HepG2 (cell line): ENCODE measurements around the gene ZMYND19. TPM values are rescaled to one million over a fixed set of nuclear protein-coding genes. Genes with fewer than 3 reads are reported as not detected.
A peak's percentile ranks its signal among the peaks of the same experiment; 100 is the strongest.

Source experiments
- GZF1 ChIP-seq: sonication (generic); formaldehyde crosslinking; IDR thresholded peaks from 2 replicates; pipeline ENCODE4 v1.5.1; 2020; ENCODE audit warnings: mild to moderate bottlenecking, missing genetic modification reagents
- MLLT10 ChIP-seq: sonication (generic); formaldehyde crosslinking; IDR thresholded peaks from 2 replicates; pipeline ENCODE4 v1.4.0; 2020; ENCODE audit warnings: missing genetic modification reagents
- PHF8 ChIP-seq: sonication (generic); formaldehyde crosslinking; IDR thresholded peaks from 2 replicates; pipeline ENCODE4 v1.5.0; 2020; ENCODE audit warnings: missing genetic modification reagents
- POLR2AphosphoS5 ChIP-seq: IDR thresholded peaks from 2 replicates; pipeline ENCODE4 v1.6.1; 2012; ENCODE audit warnings: low read depth, low read length
- SAP130 ChIP-seq: IDR thresholded peaks from 2 replicates; pipeline ENCODE4 v1.6.1; 2016; ENCODE audit warnings: low read depth
- SCMH1 ChIP-seq: sonication (generic); formaldehyde crosslinking; IDR thresholded peaks from 2 replicates; pipeline ENCODE4 v1.9.0; 2021; ENCODE audit warnings: missing genetic modification reagents, mild to moderate bottlenecking, borderline replicate concordance
- SP2 ChIP-seq: sonication (generic); formaldehyde crosslinking; IDR thresholded peaks from 2 replicates; pipeline ENCODE4 v1.5.1; 2020; ENCODE audit warnings: mild to moderate bottlenecking, missing genetic modification reagents
- SRY ChIP-seq: sonication (generic); formaldehyde crosslinking; IDR thresholded peaks from 2 replicates; pipeline ENCODE4 v1.8.0; 2022; ENCODE audit warnings: mild to moderate bottlenecking, missing genetic modification reagents
- ZBED4 ChIP-seq: sonication (generic); formaldehyde crosslinking; IDR thresholded peaks from 2 replicates; pipeline ENCODE4 v1.4.0; 2020; ENCODE audit warnings: missing genetic modification reagents, borderline replicate concordance
- ZMYM2 ChIP-seq: sonication (generic); formaldehyde crosslinking; IDR thresholded peaks from 2 replicates; pipeline ENCODE4 v1.8.0; 2022; ENCODE audit warnings: mild to moderate bottlenecking, missing genetic modification reagents
- ZNF33B ChIP-seq: sonication (generic); formaldehyde crosslinking; IDR thresholded peaks from 2 replicates; pipeline ENCODE4 v1.5.1; 2020; ENCODE audit warnings: mild to moderate bottlenecking, missing genetic modification reagents
- ZNF503 ChIP-seq: sonication (generic); formaldehyde crosslinking; IDR thresholded peaks from 2 replicates; pipeline ENCODE4 v1.4.0; 2020; ENCODE audit warnings: missing genetic modification reagents
- ZNF589 ChIP-seq: sonication (generic); formaldehyde crosslinking; conservative IDR thresholded peaks from 2 replicates; pipeline ENCODE4 v1.8.0; 2022; ENCODE audit warnings: mild to moderate bottlenecking, moderate library complexity, missing genetic modification reagents
- ZUFSP ChIP-seq: sonication (generic); formaldehyde crosslinking; IDR thresholded peaks from 2 replicates; pipeline ENCODE4 v1.9.0; 2021; ENCODE audit warnings: missing genetic modification reagents, mild to moderate bottlenecking, borderline replicate concordance
- polyA plus RNA-seq, 8 experiments: library from polyadenylated mRNA; depleted of rRNA in 3 of 8; stranded (reverse) in 7 of 8; unstranded in 1 of 8; fragments of >200 nt; fragmentation: Illumina TruSeq in 4 of 8; extraction: Trizol in 4 of 8; gene quantifications; 2 replicates each; pipeline versions ENCODE4 v1.2.1 to v1.2.3, GENCODE V29; 2011 to 2016; ENCODE audit warnings: low read depth in 4 of 8, missing spikeins in 1 of 8, mixed read lengths in 1 of 8; ENCODE audit not compliant: insufficient read depth in 1 of 8
- total RNA-seq, 5 experiments: library from RNA; depleted of rRNA; stranded (reverse); fragments of >200 nt; fragmentation: Illumina TruSeq; extraction: Trizol; gene quantifications; 2 replicates each; pipeline ENCODE4 v1.2.3, GENCODE V29; 2016; ENCODE audit warnings: low read depth in 1 of 5
- TF ChIP-seq, protein P1 (sequence below): sonication (generic); formaldehyde crosslinking; IDR thresholded peaks from 2 replicates; pipeline ENCODE4 v1.4.0; 2020; ENCODE audit warnings: missing genetic modification reagents
- TF ChIP-seq, protein P2 (sequence below): sonication (generic); formaldehyde crosslinking; IDR thresholded peaks from 2 replicates; pipeline ENCODE4 v1.4.0; 2020; ENCODE audit warnings: mild to moderate bottlenecking, missing genetic modification reagents

ZMYND19 gene
- total and polyA plus RNA-seq, 2 of the 13 experiments (the other 11 are each of a cell fraction or from before 2014, with no cell fraction given) = 21.3 to 38.7 TPM

- TF ChIP-seq, protein P1, sequence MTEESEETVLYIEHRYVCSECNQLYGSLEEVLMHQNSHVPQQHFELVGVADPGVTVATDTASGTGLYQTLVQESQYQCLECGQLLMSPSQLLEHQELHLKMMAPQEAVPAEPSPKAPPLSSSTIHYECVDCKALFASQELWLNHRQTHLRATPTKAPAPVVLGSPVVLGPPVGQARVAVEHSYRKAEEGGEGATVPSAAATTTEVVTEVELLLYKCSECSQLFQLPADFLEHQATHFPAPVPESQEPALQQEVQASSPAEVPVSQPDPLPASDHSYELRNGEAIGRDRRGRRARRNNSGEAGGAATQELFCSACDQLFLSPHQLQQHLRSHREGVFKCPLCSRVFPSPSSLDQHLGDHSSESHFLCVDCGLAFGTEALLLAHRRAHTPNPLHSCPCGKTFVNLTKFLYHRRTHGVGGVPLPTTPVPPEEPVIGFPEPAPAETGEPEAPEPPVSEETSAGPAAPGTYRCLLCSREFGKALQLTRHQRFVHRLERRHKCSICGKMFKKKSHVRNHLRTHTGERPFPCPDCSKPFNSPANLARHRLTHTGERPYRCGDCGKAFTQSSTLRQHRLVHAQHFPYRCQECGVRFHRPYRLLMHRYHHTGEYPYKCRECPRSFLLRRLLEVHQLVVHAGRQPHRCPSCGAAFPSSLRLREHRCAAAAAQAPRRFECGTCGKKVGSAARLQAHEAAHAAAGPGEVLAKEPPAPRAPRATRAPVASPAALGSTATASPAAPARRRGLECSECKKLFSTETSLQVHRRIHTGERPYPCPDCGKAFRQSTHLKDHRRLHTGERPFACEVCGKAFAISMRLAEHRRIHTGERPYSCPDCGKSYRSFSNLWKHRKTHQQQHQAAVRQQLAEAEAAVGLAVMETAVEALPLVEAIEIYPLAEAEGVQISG = peak; percentile 100
- TF ChIP-seq SRY (peak; percentile 56; the same call in 1 of the 2 replicates), SP2 (CRISPR knock-in tag) (peak; percentile 95), PHF8 (CRISPR knock-in tag) (peak; percentile 95), SAP130 (CRISPR knock-in tag) (peak; percentile 96), POLR2AphosphoS5 (peak; percentile 69), SCMH1 (CRISPR knock-in tag) (no peak), ZNF589 (CRISPR knock-in tag) (0 out of 2 replicates have a peak, but pooled peaks have one; percentile 66), ZUFSP (CRISPR knock-in tag) (no peak), ZNF33B (CRISPR knock-in tag) (no peak), GZF1 (CRISPR knock-in tag) (no peak), ZNF503 (CRISPR knock-in tag) (0 out of 2 replicates have a peak, but pooled peaks have one; percentile 20), MLLT10 (CRISPR knock-in tag) (no peak), ZBED4 (CRISPR knock-in tag) (peak; percentile 86; the same call in 1 of the 2 replicates), ZMYM2 (CRISPR knock-in tag) (no peak)
- TF ChIP-seq, protein P2, sequence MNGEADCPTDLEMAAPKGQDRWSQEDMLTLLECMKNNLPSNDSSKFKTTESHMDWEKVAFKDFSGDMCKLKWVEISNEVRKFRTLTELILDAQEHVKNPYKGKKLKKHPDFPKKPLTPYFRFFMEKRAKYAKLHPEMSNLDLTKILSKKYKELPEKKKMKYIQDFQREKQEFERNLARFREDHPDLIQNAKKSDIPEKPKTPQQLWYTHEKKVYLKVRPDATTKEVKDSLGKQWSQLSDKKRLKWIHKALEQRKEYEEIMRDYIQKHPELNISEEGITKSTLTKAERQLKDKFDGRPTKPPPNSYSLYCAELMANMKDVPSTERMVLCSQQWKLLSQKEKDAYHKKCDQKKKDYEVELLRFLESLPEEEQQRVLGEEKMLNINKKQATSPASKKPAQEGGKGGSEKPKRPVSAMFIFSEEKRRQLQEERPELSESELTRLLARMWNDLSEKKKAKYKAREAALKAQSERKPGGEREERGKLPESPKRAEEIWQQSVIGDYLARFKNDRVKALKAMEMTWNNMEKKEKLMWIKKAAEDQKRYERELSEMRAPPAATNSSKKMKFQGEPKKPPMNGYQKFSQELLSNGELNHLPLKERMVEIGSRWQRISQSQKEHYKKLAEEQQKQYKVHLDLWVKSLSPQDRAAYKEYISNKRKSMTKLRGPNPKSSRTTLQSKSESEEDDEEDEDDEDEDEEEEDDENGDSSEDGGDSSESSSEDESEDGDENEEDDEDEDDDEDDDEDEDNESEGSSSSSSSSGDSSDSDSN = peak; percentile 97
These were observed 11.6 kb downstream of the ZMYND19 start, which contains the start of gene DPH7 (continued) for GRCh38 chr9:137578518-137579258.
